ENCODE results near the gene NSRP1.
"Not testable (repeated sequence)": the region's sequence is repeated elsewhere in the genome, so short reads cannot be mapped to it uniquely, and the experiment has no call there.

NSRP1 gene

DNA sequence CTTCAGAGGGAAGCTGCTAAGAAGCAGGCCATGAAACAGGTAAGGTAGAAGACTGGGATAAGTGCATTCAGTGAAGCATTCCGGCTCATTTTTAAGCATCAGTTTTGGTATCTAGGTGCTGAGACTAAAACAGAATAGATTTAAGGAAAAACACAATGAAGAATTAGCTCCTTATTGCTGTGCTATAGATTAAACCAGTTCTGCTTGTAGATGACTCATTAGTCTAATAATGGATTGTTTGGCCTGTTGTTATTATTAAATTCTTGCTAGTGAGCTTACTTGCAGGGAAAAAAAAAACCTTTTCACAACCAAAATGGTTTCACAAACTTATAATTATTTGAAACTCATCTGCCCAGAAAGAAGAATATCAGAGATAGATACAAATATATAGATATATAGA is 55.9 kb downstream of the NSRP1 start:
- no peak for DNase-seq (ENCODE audit: extremely low spot score, insufficient read length, low read depth)
- no peak for FAIRE-seq

- peak; percentile 98 for FAIRE-seq
Observed at GRCh38 chr17:30173649-30174048, 57.0 kb downstream of the NSRP1 start.

GRCh38 chr17:30174556-30174955 is 57.9 kb downstream of the NSRP1 start:
- FAIRE-seq, result no peak

More at GRCh38 chr17:30173649-30174048, 57.0 kb downstream of the NSRP1 start:
- DNase-seq (ENCODE audit: extremely low spot score, insufficient read length, low read depth), result peak; percentile 54

GRCh38 chr17:30176855-30177254 is 60.2 kb downstream of the NSRP1 start:
- FAIRE-seq, result no peak

More at GRCh38 chr17:30174556-30174955, 57.9 kb downstream of the NSRP1 start:
- DNase-seq (ENCODE audit: extremely low spot score, insufficient read length, low read depth), result no peak

GRCh38 chr17:30186761-30187160 is 70.1 kb downstream of the NSRP1 start:
- FAIRE-seq (no peak), DNase-seq (ENCODE audit: extremely low spot score, insufficient read length, low read depth) (no peak)

More at GRCh38 chr17:30176855-30177254, 60.2 kb downstream of the NSRP1 start:
- DNase-seq (ENCODE audit: extremely low spot score, insufficient read length, low read depth), result no peak

- FAIRE-seq (no peak), DNase-seq (ENCODE audit: extremely low spot score, insufficient read length, low read depth) (no peak)
Observed at GRCh38 chr17:30187573-30187972, 71.0 kb downstream of the NSRP1 start.

GRCh38 chr17:30188211-30188939 is 71.8 kb downstream of the NSRP1 start:
- no peak for FAIRE-seq
- no peak for DNase-seq (ENCODE audit: extremely low spot score, insufficient read length, low read depth)

GRCh38 chr17:30191072-30191471 is 74.5 kb downstream of the NSRP1 start:
- DNase-seq (ENCODE audit: extremely low spot score, insufficient read length, low read depth), result no peak
- FAIRE-seq, result no peak

DNA sequence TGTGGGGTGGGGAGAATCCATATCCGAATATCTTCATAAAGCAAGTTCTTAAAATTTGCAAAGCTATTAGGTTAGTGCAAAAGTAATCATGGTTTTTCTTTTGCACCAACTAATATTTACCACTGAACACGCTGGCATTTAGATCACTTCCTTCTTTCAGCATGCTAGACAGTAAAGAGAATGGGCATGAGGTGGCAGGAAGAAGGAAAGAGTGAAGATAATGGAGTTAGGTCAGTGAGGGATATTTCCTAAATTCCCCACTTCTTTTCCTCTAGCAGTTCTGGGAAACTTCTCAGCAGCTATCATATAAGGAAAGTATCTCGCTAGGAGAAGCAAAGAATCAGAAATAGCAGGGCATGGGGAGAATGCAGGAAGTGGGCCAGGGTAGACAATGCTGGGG is 79.9 kb downstream of the NSRP1 start:
- no peak for DNase-seq (ENCODE audit: extremely low spot score, insufficient read length, low read depth)

GRCh38 chr17:30197416-30197815 is 80.8 kb downstream of the NSRP1 start:
- DNase-seq (ENCODE audit: extremely low spot score, insufficient read length, low read depth) (no peak), FAIRE-seq (no peak)

More for the DNA sequence above, 79.9 kb downstream of the NSRP1 start:
- no peak for FAIRE-seq

- no peak for FAIRE-seq
- no peak for DNase-seq (ENCODE audit: extremely low spot score, insufficient read length, low read depth)
Observed at GRCh38 chr17:30199600-30199999, 83.0 kb downstream of the NSRP1 start.

DNA sequence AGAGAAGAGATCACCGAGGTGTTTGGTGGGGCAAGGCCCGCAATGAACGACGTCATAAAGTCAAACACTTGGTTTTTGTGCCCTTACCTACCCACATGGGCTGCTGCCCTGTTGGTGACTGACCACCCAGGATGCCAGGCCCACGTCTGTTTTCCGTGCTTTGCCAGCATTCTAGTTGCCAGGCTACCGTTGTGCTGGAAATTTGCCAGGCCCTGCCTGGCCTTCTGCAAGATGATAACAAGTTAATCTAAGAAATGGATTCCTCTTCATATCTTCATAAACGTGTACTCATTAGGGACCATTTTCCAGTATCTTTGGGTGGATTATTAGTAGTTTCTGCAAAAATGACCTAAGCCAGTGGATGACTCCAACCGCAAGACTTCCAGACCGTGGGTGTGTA is 83.5 kb downstream of the NSRP1 start:
- DNase-seq (ENCODE audit: extremely low spot score, insufficient read length, low read depth) (no peak), FAIRE-seq (no peak)

GRCh38 chr17:30200656-30201055 is 84.0 kb downstream of the NSRP1 start:
- DNase-seq (ENCODE audit: extremely low spot score, insufficient read length, low read depth); FAIRE-seq: not testable (repeated sequence)

- FAIRE-seq (no peak), DNase-seq (ENCODE audit: extremely low spot score, insufficient read length, low read depth) (no peak)
Observed at GRCh38 chr17:30203471-30203981, 86.9 kb downstream of the NSRP1 start.

- DNase-seq (ENCODE audit: extremely low spot score, insufficient read length, low read depth) (no peak), FAIRE-seq (peak; percentile 50)
Observed at GRCh38 chr17:30207655-30208054, 91.0 kb downstream of the NSRP1 start.

DNA sequence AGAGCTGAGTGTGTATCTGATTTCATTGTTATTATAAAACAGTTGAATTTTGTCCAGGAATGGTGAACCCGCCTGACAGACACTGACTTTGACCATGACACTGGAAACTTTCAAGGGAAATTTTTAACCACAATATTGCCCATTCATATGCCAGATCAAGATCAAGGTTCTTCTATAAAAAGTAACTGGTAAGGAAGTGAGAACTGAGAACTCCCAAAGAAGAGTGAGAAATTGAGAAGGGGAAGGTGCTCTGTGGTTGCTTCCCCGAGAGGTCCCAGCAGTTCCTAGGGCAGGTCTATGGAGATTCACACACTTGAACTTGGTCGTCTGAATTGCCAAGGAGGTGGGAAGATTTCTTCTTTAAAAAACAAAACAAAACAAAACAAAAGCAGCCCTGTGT is 91.6 kb downstream of the NSRP1 start:
- DNase-seq (ENCODE audit: extremely low spot score, insufficient read length, low read depth) (no peak), FAIRE-seq (peak; percentile 77)

GRCh38 chr17:30209930-30210329 is 93.3 kb downstream of the NSRP1 start:
- no peak for DNase-seq (ENCODE audit: extremely low spot score, insufficient read length, low read depth)
- no peak for FAIRE-seq

GRCh38 chr17:30210366-30210765 is 93.8 kb downstream of the NSRP1 start:
- FAIRE-seq (no peak), DNase-seq (ENCODE audit: extremely low spot score, insufficient read length, low read depth) (no peak)

GRCh38 chr17:30210901-30211300 is 94.3 kb downstream of the NSRP1 start:
- FAIRE-seq (no peak), DNase-seq (ENCODE audit: extremely low spot score, insufficient read length, low read depth) (no peak)

- DNase-seq (ENCODE audit: extremely low spot score, insufficient read length, low read depth), result no peak
- FAIRE-seq, result peak; percentile 41
Observed at GRCh38 chr17:30211371-30211770, 94.8 kb downstream of the NSRP1 start.

DNA sequence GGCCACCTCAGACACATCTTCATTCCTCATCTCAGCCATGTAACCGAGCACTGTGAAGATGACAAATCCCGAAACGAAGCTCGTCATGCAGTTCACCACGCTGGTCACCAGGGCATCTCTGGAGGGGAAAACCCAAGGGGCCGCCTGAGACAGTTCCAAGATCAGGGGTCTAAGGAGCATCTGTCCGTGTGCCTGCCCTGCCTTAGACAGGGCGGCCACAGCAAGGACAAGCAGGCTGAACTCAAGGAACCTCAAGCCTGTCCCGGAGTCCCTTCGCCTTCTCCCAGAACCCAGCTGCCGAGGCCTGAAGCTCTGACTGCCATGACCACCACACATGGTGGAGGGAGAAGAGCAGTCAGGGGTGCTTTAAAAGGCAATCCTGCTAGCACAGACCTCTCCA is 96.1 kb downstream of the NSRP1 start:
- DNase-seq (ENCODE audit: extremely low spot score, insufficient read length, low read depth), result no peak
- peak; percentile 97 for FAIRE-seq

- no peak for FAIRE-seq
Observed at GRCh38 chr17:30217054-30217453, 100.4 kb downstream of the NSRP1 start.

More at GRCh38 chr17:30217054-30217453, 100.4 kb downstream of the NSRP1 start:
- DNase-seq (ENCODE audit: extremely low spot score, insufficient read length, low read depth), result no peak
